K562 (cell line): ENCODE results near the gene KLRK1. TPM values are rescaled to one million over a fixed set of nuclear protein-coding genes. Genes with fewer than 3 reads are reported as not detected.
"Not testable (repeated sequence)": the region's sequence is repeated elsewhere in the genome, so short reads cannot be mapped to it uniquely, and the experiment has no call there.

Experiments
- ATAC-seq: fragments of 200-7000 bp; cut with Tn5 transposase; 3 replicates; pipeline ENCODE4 v1.9.1; 2020; ENCODE audit warnings: moderate library complexity
- BruUV-seq: library from RNA; stranded (reverse); fragments of 400-500 nt; replicated peaks from 2 replicates; lab custom pipeline; 2021; lab: Mats Ljungman, UMichigan
- CTCF ChIA-PET: fragments of 300-600 bp; formaldehyde crosslinking; extraction: SDS; loops from one replicate; lab custom pipeline; 2021; ENCODE audit warnings: low intra/inter-chr PET ratio; lab: Yijun Ruan, JAX
- POLR2A ChIA-PET: fragments of 300-600, 350-650 bp; sonication (Branson Sonifier 250); formaldehyde crosslinking; extraction: SDS; loops from one replicate; lab custom pipeline; 2021; ENCODE audit warnings: antibody characterized with exemption, inconsistent platforms; lab: Yijun Ruan, JAX
- DNase-seq, 4 experiments: peaks; one replicate each; pipeline versions ENCODE4 v3.0.0 to v3.0.0-alpha.2; 2011 to 2018; ENCODE audit warnings: low spot score in 3 of 4, mixed read lengths in 3 of 4; ENCODE audit errors: extremely low read depth in 1 of 4
- FAIRE-seq: peaks from 2 replicates; lab custom pipeline; 2011; peaks lifted over from hg19 to GRCh38; lab: Jason Lieb, UNC
- H2AFZ ChIP-seq: 2 replicates; pipeline ENCODE4 v1.6.0; 2011; ENCODE audit warnings: low read depth, low read length, control low read depth, inconsistent platforms
- H3K27ac ChIP-seq: fragments of 200-600 bp; 3 replicates; pipeline ENCODE4 v1.8.0; 2011; ENCODE audit warnings: low read depth, mild to moderate bottlenecking, control low read depth, inconsistent platforms, low read length, moderate library complexity, mixed read lengths; ENCODE audit errors: extremely low read depth
- H3K27me3 ChIP-seq, 2 experiments: fragments of 300-600 bp in 1 of 2; 2 replicates in 1 of 2; 3 replicates in 1 of 2; pipeline versions ENCODE4 v1.6.0 to v1.8.0; 2011; ENCODE audit warnings: inconsistent platforms in 2 of 2, low read length in 2 of 2, mild to moderate bottlenecking in 1 of 2, mixed read lengths in 1 of 2, moderate library complexity in 1 of 2; ENCODE audit not compliant: control insufficient read depth in 2 of 2, insufficient read depth in 2 of 2
- H3K36me3 ChIP-seq: fragments of 300-600 bp; 3 replicates; pipeline ENCODE4 v1.8.0; 2011; ENCODE audit warnings: mild to moderate bottlenecking, low read length, inconsistent platforms; ENCODE audit not compliant: control insufficient read depth, insufficient read depth
- H3K4me1 ChIP-seq, 2 experiments: fragments of 200-600 bp in 1 of 2; replicated peaks in 1 of 2; 2 replicates in 1 of 2; 3 replicates in 1 of 2; pipeline versions ENCODE4 v1.5.1 to v1.8.0; 2011; ENCODE audit warnings: inconsistent platforms in 2 of 2, low read length in 2 of 2, mild to moderate bottlenecking in 1 of 2, mixed read lengths in 1 of 2, moderate library complexity in 1 of 2; ENCODE audit not compliant: control insufficient read depth in 2 of 2, insufficient read depth in 2 of 2
- H3K4me2 ChIP-seq: 2 replicates; pipeline ENCODE4 v1.6.1; 2011; ENCODE audit warnings: low read length, control low read depth, inconsistent platforms, mixed read lengths; ENCODE audit not compliant: insufficient read depth
- H3K4me3 ChIP-seq: fragments of 200-600 bp; sonication (generic), shearing (Covaris generic); 2 replicates; pipeline ENCODE4 v1.5.1; 2016; ENCODE audit warnings: control low read depth, inconsistent platforms
- H3K79me2 ChIP-seq: fragments of 200-600 bp; 3 replicates; pipeline ENCODE4 v1.8.0; 2011; ENCODE audit warnings: low read length, inconsistent platforms; ENCODE audit not compliant: control insufficient read depth, insufficient read depth
- H3K9ac ChIP-seq, 2 experiments: 2 replicates each; pipeline versions ENCODE4 v1.6.0 to v1.6.1; 2011; ENCODE audit warnings: low read depth in 2 of 2, low read length in 2 of 2, control low read depth in 1 of 2, inconsistent platforms in 1 of 2, mild to moderate bottlenecking in 1 of 2, mixed read lengths in 1 of 2; ENCODE audit not compliant: insufficient read depth in 1 of 2
- H3K9me1 ChIP-seq: one replicate; pipeline ENCODE4 v1.6.0; 2011; ENCODE audit warnings: inconsistent platforms, mild to moderate bottlenecking, low read length, moderate library complexity; ENCODE audit not compliant: control insufficient read depth, insufficient read depth
- H3K9me3 ChIP-seq: replicated peaks from 2 replicates; pipeline ENCODE4 v1.5.1; 2011; ENCODE audit warnings: low read depth, low read length, inconsistent platforms; ENCODE audit not compliant: control insufficient read depth, insufficient read depth
- H4K20me1 ChIP-seq: replicated peaks from 2 replicates; pipeline ENCODE4 v1.6.1; 2011; ENCODE audit warnings: low read length, inconsistent platforms, mixed read lengths; ENCODE audit not compliant: control insufficient read depth, insufficient read depth
- WGBS: fragments of 100-300 bp; shearing (Covaris generic); methylation state at CpG from one replicate; pipeline ENCODE4 v1.1.6; 2016; ENCODE audit warnings: low coverage, mixed read lengths; ENCODE audit not compliant: insufficient coverage; ENCODE audit errors: missing lambda C conversion rate; 5-methylcytosine and 5-hydroxymethylcytosine counted together
- in situ Hi-C: fragments of 300-500 bp; cut with MboI; formaldehyde crosslinking; loops from 4 replicates; pipeline ENCODE4 v1.15.0; 2018; ENCODE audit warnings: inconsistent platforms, mixed read lengths
- intact Hi-C: fragments of 100-400 bp; cut with micrococcal nuclease; formaldehyde crosslinking; loops from 2 replicates; pipeline ENCODE4 v1.14.2; 2022
- polyA plus RNA-seq, 8 experiments: library from polyadenylated mRNA; depleted of rRNA in 4 of 8; stranded (reverse) in 5 of 8; unstranded in 3 of 8; fragments of >200 nt; fragmentation: Nextera tagmentation in 2 of 8; fragmentation: Illumina TruSeq in 1 of 8; extraction: Ambion mirVana in 2 of 8; extraction: Trizol in 1 of 8; gene quantifications; 2 replicates each; pipeline versions ENCODE4 v1.2.1 to v1.2.3, GENCODE V29; 2011 to 2014; ENCODE audit warnings: inconsistent platforms in 1 of 8, missing spikeins in 1 of 8
- total RNA-seq, 7 experiments: library from RNA; depleted of rRNA in 6 of 7; stranded (reverse); fragments of >200 nt in 6 of 7; fragmentation: Illumina TruSeq in 2 of 7; extraction: Trizol in 2 of 7; gene quantifications; 2 replicates each; pipeline versions ENCODE4 v1.2.1 to v1.2.3, GENCODE V29; 2011 to 2021; ENCODE audit warnings: low replicate concordance in 1 of 7

Gene KLRK1
- total and polyA plus RNA-seq, 9 of the 15 experiments (the other 6 are each of a cell fraction or from before 2014, with no cell fraction given), result 0.03 to 0.09 (median 0.06) TPM; not detected in 3

DNA sequence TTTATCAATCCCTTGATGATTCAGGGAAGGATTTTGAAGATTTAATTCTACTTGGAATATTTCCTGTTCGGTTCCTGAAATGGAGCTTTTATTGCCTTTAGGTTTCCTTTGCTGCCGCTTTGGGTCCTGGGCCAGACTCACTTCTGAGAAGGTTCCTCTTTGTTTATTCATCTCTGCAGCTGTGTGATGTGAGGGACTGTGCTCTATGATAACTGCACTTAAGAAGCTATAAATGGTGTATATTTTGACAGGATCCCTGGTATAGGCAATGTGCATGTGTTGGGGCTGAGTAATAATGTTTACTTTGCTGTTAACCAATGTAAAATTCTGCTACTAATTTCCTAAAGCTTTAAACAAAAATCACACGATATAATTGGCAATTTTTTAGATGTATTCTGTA lies 46.0 kb upstream of the KLRK1 start, which contains the start of gene KLRC2:
Gene KLRC2 (minus strand): TSS at position 195 of the 400 bp plus-strand sequence. CDS start 24 bp downstream, at position 171.
- in situ Hi-C loops, H3K27ac ChIP-seq, H3K9ac ChIP-seq, H3K9me3 ChIP-seq, BruUV-seq, H4K20me1 ChIP-seq, H3K27me3 ChIP-seq, CTCF ChIA-PET, POLR2A ChIA-PET, H3K4me3 ChIP-seq, H3K79me2 ChIP-seq, H2AFZ ChIP-seq, H3K4me1 ChIP-seq, H3K36me3 ChIP-seq, H3K4me2 ChIP-seq, H3K9me1 ChIP-seq, intact Hi-C loops: not testable (repeated sequence)
- WGBS, result no CpG with 5 or more reads among the region's 3 CpGs
- ATAC-seq (peak; percentile 84), FAIRE-seq (peak; percentile 62), DNase-seq (peak in 1 of 4 experiments; percentile 41)

DNA sequence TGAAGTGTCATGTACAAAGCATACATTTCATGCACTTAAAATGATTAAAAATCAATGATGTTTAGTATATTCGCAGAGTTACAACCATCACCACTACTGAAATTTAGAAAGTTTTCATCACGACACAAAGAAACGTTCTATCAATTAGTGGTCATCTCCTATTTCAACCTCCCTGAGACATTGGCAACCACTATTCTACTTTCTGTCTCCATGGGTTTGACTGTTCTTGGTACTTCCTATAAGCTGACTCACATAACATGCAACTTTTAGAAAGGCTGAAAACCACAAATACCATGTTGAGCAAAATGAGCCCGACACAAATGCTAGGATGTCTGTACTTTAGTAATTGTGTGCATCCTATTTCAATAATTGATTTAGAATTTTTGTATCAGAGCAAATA lies 40.8 kb upstream of the KLRK1 start:
- H3K9ac ChIP-seq, H3K4me3 ChIP-seq, H3K4me1 ChIP-seq, in situ Hi-C loops, H3K36me3 ChIP-seq, H3K27ac ChIP-seq, H3K9me3 ChIP-seq, POLR2A ChIA-PET, H2AFZ ChIP-seq, H3K27me3 ChIP-seq, H4K20me1 ChIP-seq, ATAC-seq, H3K9me1 ChIP-seq, H3K4me2 ChIP-seq, CTCF ChIA-PET, H3K79me2 ChIP-seq, DNase-seq, intact Hi-C loops, FAIRE-seq, BruUV-seq: not testable (repeated sequence)
- no CpG with 5 or more reads among the region's 4 CpGs for WGBS

DNA sequence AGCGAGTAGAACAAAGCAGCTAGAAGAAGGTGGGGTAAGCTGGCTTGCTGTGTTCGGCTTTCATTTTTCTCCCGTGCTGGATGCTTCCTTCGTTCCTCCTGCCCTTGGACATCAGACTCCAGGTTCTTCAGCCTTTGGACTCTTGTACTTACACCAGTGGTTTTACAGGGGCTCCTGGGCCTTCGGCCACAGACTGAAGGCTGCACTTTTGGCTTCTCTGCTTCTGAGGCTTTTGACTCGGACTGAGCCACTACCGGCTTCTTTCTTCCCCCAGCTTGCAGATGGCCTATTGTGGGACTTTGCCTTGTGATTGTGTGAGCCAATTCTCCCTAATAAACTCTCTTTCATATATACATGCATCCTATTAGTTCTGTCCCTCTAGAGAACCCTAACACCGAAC lies 36.1 kb upstream of the KLRK1 start:
- CTCF ChIA-PET, H3K4me2 ChIP-seq: not testable (repeated sequence)

DNA sequence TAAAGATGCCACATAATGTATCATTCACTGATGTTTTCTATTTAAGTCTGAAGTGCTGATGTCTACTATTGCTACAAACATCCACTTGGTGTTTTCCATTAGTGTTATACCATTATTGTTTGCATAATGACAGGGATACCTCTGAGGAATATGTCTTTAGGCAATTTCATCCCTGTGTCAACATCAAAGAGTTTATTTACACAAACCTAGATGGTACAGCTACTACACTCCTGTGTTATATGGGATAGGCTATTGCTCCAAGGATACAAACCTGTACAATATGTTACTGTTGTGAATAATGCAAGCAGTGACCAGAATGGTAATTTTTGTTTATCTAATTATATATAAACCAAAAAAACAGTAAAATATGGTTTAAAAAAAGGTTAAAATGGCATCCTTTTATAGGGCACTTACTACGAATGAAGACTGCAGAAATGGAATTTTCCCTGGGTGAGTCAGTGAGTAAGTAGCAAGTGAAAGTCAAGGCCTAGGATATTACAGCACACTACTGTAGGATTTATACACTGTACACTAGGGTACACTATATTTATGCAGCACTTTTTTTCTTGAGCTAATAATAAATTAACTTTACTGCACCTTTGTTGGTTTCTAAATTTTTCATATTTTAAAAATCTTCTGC lies 34.5 kb upstream of the KLRK1 start:
- intact Hi-C loops, CTCF ChIA-PET: not testable (repeated sequence)

More for the DNA sequence above, 36.1 kb upstream of the KLRK1 start:
- H3K9ac ChIP-seq, H3K79me2 ChIP-seq, H3K4me3 ChIP-seq, H3K27ac ChIP-seq, H3K9me3 ChIP-seq, BruUV-seq, H3K4me1 ChIP-seq, H4K20me1 ChIP-seq, ATAC-seq, POLR2A ChIA-PET, H3K36me3 ChIP-seq, DNase-seq, in situ Hi-C loops, intact Hi-C loops, FAIRE-seq, H3K27me3 ChIP-seq, H3K9me1 ChIP-seq: not testable (repeated sequence)
- 0 out of 2 replicates have a peak overlapping the region, but pooled peaks have one; percentile 45 for H2AFZ ChIP-seq
- 60% methylated on average over 1 of the region's 8 CpGs for WGBS

More for the DNA sequence above, 34.5 kb upstream of the KLRK1 start:
- H3K27ac ChIP-seq, ATAC-seq, H2AFZ ChIP-seq, H4K20me1 ChIP-seq, H3K9me3 ChIP-seq, BruUV-seq, FAIRE-seq, H3K4me3 ChIP-seq, in situ Hi-C loops, POLR2A ChIA-PET, H3K4me1 ChIP-seq, H3K4me2 ChIP-seq, DNase-seq, H3K27me3 ChIP-seq, H3K9ac ChIP-seq, H3K36me3 ChIP-seq, H3K79me2 ChIP-seq, H3K9me1 ChIP-seq: not testable (repeated sequence)
- WGBS, result 50% methylated on average over 1 of the region's 1 CpG
